Upper lobe of left lung (tissue), 4 donors: ENCODE data around the gene SCGB3A1.

Source experiments
- CTCF ChIP-seq, 6 experiments: fragments of 450-650 bp in 4 of 6; fragments of 200-600 bp in 2 of 6; sonication (generic) in 2 of 6; IDR thresholded peaks; one replicate each; pipeline ENCODE4 v1.5.1; 2016 to 2019; ENCODE audit warnings: antibody characterized with exemption in 6 of 6
- POLR2A ChIP-seq, 4 donors: fragments of 450-650 bp; IDR thresholded peaks; one replicate each; pipeline ENCODE4 v1.5.1; 2016 to 2017; ENCODE audit warnings: antibody characterized with exemption in 4 of 4, mild to moderate bottlenecking in 2 of 4
- POLR2AphosphoS5 ChIP-seq, 2 donors: sonication (generic); formaldehyde crosslinking; IDR thresholded peaks; one replicate each; pipeline ENCODE4 v1.5.1; 2017; ENCODE audit warnings: antibody characterized with exemption in 2 of 2

- TF ChIP-seq CTCF (IDR thresholded peaks at IDR 0.05) (no peak), POLR2A (IDR thresholded peaks at IDR 0.05) (peak in 1 of 4 donors; percentile 64), POLR2AphosphoS5 (IDR thresholded peaks at IDR 0.05) (no peak)
Measured at GRCh38 chr5:180591311-180591887, at the start of gene SCGB3A1.
